Activated CD8-positive, alpha-beta memory T cell treated with anti-CD3 and anti-CD28 coated beads, Interleukin-2, amount 50 U/mL, for 48 hours (primary cell): ENCODE data around the gene MT1H.

ENCODE experiments used
- DNase-seq: peaks from one replicate; pipeline ENCODE4 v3.0.0-alpha.2; 2020

MT1H gene

GRCh38 chr16:56636616-56637413, 32.8 kb upstream of the MT1H start:
- no peak for DNase-seq

DNA sequence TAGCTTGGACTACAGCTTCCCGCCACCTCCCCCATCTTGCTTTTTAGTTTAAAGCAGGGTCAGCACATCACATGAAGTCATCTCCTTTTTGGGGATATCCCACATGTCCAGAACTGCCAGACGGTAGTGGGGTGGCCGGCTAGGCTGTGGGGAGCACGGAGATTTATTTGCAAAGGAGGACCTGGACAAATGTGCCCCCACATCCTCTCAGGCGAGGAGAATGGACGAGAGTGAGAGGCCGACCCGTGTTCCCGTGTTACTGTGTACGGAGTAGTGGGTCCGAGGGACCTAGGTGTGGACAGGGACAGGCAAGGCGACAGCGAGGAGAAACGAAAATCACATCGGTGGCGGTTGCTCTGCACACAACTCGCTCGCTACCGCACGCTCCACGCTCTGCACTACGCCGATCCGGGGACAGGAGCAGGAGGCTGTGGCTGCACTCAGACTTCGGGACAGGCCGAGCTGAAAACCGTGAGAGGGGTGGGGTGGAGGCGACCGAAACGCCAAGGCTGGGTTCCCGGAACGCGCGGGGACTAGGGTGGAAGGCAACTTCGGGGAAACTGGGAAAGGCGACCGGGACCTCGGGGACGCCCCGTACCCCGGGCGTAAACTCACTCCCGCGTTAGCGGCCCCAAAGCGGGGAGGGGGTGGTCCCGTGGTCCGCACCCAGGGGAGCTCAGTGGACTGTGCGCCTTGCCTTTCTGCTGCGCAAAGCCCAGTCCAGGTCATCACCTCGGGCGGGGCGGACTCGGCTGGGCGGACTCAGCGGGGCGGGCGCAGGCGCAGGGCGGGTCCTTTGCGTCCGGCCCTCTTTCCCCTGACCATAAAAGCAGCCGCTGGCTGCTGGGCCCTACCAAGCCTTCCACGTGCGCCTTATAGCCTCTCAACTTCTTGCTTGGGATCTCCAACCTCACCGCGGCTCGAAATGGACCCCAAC, 31.5 kb upstream of the MT1H start, which contains the start of gene MT1A:
TSS of gene MT1A (plus strand) at position 853 of the 937 bp plus-strand sequence. CDS start at position 926, 73 bp downstream.
- DNase-seq: no peak

DNA sequence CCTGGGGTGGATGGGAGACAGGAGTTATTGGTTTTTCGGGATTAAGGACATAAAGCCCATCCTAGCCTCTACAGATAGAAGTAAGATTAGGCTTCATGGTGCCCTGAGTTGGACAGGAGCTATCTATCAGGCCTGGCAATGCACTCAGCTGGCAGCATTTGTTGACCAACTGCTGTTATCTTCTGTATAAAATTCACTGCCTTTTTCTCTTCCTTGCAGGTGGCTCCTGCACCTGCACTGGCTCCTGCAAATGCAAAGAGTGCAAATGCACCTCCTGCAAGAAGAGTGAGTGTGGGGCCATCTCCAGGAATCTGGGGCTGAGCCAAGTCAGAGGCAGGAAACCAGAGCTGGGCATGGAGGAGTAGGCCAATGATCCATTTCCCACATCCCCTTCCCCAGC, 30.6 kb upstream of the MT1H start:
- no peak for DNase-seq

DNA sequence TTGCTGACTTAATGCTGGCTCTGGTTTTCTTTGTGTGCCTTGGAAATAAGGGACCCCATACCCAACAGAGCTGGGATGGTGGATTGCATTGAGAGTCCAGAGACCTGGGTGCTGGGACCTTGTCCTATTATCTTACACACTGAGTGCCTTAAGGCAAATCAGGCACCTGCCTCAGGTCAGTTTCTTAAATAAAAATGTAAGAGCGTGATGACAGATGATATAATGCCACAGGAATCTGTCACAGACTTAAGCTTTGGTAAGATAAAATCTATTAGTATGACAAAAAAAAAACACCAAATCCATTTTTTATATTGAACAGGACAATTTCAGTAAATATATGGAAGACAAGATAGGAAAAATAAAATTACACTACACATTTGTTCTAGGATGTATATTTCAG, 29.5 kb upstream of the MT1H start:
- DNase-seq: no peak

GRCh38 chr16:56641166-56641565, 28.4 kb upstream of the MT1H start:
- DNase-seq: no peak

- peak; percentile 88 for DNase-seq
Measured at GRCh38 chr16:56643080-56643778, 26.4 kb upstream of the MT1H start.

DNA sequence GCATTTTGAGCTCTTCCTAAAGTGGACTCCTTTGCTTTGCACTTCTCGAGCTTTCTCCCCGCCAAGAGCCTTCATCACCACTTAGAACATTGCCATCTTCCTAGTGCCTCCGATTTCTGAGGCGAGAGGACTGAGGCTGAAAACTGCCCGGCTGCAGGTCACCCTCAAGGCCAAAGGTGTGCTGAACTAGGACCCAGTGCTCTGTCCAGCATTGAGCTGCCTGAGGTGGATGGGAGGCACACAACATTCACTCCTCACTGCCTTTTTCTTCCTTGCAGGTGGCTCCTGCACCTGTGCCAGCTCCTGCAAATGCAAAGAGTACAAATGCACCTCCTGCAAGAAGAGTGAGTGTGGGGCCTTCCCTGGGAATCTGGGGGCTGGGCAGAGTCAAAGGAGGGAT, 25.8 kb upstream of the MT1H start:
- no peak for DNase-seq

DNA sequence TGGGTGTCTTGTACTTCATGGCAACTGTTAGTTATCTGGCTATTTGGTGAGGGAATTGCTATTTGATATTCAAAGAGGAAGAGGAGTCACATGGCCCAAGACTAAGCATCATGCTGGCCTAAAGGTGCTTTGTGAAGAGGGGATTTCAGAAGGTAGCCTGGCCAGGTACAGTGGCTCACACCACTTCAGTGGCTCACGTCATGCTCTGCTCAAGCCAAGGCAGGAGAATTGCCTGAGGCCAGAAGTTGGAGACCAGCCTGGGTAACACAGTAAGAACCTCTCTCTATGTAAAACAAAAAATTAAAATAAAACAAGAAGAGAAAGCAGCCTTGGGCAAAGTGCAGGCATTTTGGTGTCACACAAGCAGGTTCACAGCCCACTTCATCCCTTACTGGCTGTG, 24.3 kb upstream of the MT1H start:
- DNase-seq: no peak

DNA sequence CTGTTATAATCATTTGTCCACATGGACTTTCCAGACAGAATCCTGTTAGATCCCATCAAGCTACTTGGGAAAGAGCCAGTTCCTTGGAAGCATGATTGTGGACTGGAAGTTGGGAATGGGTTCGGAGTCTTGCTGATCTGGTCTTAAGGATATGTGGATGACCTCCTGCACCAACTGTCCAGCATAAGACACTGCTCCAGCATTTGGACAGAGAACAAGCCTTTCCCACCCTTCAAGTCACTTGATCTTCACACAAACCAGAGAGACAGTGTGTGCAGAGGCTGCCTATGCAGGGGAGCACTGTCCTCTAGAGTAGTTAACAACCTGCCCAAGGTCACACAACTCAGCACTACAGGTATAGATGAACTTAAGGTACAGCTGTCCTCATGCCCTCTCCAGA, 23.8 kb upstream of the MT1H start:
- no peak for DNase-seq

DNA sequence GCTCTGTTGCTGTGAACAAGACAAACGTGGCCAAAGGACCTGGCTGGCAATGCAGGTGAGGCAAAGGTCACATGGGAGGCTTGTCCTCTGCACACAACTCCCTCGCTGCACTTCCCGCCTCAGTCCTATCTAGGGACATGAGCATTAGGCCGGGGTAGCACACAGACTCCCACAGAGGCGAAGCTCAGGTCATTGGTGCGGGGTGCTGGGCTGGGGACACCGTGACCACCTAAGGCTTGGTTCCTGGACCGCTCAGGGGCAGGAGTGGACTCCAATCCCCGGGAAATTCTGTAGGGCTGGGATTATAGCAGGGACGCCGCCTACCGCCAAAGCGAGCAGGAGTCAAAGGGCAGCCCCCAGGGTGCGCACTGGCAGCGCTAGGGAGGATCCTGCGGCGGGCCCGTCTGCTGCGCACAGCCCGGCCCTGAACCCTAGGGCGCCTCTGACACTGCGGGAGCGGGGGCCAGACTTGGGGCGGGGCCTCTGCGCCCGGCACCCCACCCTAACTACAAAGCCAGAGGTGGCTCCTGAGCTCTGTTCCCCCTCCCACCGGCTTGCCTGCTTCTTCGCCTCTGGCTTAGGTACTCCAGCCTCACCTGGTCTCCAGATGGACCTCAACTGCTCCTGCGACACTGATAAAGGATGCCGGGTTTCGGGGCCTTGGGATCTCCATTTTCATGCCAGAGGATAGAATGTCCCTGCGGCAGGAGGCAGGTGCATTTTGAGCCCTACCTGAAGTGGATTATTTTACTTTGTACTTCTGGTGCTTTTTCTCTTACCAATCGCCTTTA, 21.8 kb upstream of the MT1H start:
- no peak for DNase-seq

- DNase-seq: no peak
Measured at GRCh38 chr16:56649271-56649670, 20.3 kb upstream of the MT1H start.

DNA sequence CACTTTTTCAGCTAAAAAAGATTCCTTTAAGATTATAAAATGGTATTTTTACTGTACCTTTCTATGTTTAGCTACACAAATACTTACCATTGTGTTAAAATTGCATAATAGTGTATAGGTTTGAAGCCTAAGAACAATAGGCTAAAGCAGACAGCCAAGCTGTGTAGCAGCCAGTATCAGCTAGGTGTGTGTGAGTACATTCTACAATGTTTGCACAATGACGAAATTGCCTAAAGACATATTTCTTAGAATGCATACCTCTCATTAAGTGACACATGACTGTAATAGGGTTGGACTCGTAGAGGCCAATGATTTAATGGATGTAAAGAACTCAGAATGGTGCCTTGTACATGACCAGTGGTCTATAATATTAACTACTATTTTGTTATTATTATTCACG, 19.8 kb upstream of the MT1H start:
- DNase-seq: no peak

DNA sequence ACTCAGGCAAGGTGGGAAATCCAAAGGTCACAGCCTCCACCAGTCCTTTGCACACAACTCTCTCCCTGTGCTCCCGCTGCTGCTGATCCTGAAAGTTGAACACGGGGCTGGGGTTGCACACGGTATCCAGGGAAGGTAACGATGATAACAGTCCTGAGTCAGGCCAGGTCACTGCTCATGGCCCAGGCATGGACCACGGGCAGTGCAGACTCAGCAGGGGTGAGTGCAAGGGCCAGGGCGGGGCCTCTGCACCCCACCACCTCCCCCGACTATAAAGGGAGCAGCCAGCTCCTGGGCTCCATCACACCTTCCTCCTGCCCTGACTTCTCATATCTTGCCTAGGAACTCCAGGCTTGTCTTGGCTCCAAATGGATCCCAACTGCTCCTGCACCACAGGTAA, 18.0 kb upstream of the MT1H start, which contains the start of gene MT1B:
TSS of gene MT1B (plus strand) at position 301 of the 400 bp plus-strand sequence. CDS start at position 369, 68 bp downstream.
- DNase-seq: no peak

DNA sequence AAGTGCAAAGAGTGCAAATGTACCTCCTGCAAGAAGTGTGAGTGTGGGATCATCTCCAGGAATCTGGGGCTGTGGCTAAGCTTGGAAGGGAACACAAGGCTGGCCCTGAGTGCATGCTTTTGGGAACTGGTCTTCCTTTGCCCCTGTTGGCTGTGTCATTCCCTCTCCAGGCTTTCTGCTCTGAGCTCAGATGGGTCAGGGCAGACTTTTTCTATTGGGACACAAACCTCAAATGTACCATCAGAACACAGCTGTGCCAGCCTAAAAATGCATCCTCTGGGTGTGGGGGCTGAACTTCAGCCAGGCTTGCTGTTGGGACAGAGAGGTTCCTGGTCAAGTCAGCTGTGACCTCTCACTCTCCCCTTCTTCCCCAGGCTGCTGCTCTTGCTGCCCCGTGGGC, 17.0 kb upstream of the MT1H start:
- DNase-seq: no peak

GRCh38 chr16:56653218-56653617, 16.4 kb upstream of the MT1H start:
- no peak for DNase-seq

GRCh38 chr16:56657555-56658326, 11.9 kb upstream of the MT1H start, which contains the start of gene MT1F:
Gene MT1F (plus strand): TSS chr16:56657959. CDS start chr16:56658059, 100 bp downstream.
- DNase-seq: peak; percentile 83

DNA sequence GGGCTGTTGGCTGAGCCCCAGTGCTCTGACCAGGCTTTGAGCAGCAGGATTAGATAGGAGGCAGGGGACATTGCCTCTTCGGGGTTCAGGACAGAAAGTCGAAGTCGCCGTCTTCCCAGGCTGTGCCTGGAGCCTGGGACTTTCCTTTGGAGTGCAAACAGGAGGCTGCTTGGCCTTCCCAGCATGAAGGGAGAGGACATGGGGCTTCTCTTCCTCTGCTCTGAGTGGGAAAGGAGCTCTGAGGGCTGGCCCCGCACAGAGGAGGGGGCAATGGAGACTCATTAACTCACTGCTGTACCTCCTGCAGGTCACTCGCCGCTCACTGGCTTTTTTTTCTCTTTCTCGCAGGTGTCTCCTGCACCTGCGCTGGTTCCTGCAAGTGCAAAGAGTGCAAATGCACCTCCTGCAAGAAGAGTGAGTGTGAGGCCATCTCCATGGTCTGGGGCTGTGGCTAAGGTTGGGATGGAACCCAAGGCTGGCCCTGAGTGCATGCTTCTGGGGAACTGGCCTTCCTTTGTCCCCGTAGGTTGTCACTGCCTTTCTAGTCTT, 11.2 kb upstream of the MT1H start:
- no peak for DNase-seq

DNA sequence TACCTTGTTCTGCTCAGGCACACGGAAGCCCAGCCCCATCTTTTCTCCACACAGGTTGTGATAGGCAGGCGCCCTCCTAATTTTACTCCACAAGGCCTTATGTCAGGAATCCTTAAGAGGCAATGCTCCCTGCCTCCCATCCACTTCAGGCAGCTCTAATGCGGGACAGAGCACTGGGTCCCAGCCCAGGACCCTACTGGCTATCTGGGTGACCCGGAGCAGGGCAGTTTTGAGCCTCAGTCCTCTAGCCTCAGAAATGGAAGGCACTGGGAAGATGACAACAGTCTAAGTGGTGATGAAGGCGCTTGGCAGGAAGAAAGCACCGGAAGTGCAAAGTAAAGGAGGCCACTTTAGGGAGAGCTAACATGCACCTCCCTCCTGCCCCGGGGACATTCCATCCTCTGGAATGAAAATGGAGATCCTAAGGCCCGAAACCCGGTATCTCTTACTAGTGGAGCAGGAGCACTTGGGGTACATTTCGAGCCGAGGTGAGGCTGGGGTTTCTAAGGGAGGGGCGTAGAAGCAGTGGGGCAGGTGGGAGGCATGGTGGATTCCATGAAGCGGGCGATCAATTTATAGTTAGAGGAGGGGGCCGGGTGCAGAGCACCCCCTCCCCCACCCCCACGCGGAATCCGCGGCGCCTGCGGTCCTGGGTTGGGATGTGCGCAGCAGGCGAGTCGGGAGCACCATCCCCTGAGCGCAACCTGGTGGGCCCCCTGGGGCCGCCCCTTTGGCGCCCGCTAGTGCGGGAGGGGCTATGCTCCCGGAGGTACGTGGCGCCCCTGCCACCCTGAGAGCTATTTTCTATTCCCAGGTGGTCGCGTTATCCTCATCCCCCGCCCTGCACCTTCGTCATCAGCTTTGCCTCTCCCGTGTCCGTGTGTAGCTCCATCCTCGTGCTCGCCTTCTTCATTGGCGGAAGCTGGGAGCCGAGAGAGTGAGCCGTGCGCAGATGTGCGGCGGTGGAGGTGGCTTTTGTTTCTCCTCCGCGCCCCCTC, 7.0 kb upstream of the MT1H start:
- peak; percentile 71 for DNase-seq

DNA sequence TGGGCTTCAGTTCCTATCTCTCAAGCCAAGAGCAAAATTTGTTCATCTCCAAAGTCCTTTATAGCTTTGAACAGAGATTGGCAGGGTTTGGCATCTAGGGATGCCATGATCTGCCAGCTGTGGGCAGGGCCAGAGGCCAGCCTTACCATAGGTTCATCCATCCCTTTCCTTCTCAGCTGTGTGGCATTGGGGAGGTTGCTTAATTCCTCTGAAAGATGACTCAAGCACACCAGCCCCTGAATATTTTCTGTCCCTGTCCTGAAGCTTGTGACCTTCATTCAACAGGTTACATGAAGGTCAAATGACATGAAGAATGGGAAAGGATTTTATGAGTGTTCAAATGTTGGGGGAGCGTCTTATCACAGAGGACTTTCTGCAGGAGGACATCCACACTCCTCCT, 5.1 kb upstream of the MT1H start:
- no peak for DNase-seq
